ENCODE data around the gene TMEM258.

The TMEM258 gene

GRCh38 chr11:61792310-61793082, at the start of gene TMEM258, which contains the start of gene FEN1:
TSS of gene TMEM258 (minus strand) at chr11:61792599. CDS start at chr11:61792558, 41 bp downstream.
TSS of gene FEN1 (plus strand) at chr11:61792911. CDS start at chr11:61795362, 2,451 bp downstream.
- H3K27ac ChIP-seq = peak within 1 kb of the TSS; percentile 89
- DNase-seq (ENCODE audit: low read depth, low spot score) = peak; percentile 83

- no peak for DNase-seq (ENCODE audit: low read depth, low spot score)
- H3K27ac ChIP-seq = no peak overlapping the region
These were observed 49.5 kb upstream of the TMEM258 start for GRCh38 chr11:61841636-61842527.

- DNase-seq (ENCODE audit: low read depth, low spot score) = no peak
- no peak overlapping the region for H3K27ac ChIP-seq
These were observed 48.0 kb upstream of the TMEM258 start for GRCh38 chr11:61840371-61840770.

GRCh38 chr11:61839742-61840141, 47.3 kb upstream of the TMEM258 start:
- no peak overlapping the region for H3K27ac ChIP-seq
- no peak for DNase-seq (ENCODE audit: low read depth, low spot score)

- H3K27ac ChIP-seq = no peak overlapping the region
- no peak for DNase-seq (ENCODE audit: low read depth, low spot score)
These were observed 46.5 kb upstream of the TMEM258 start for GRCh38 chr11:61838921-61839320.

GRCh38 chr11:61838501-61838900, 46.1 kb upstream of the TMEM258 start:
- no peak overlapping the region for H3K27ac ChIP-seq
- no peak for DNase-seq (ENCODE audit: low read depth, low spot score)

- no peak overlapping the region for H3K27ac ChIP-seq
- no peak for DNase-seq (ENCODE audit: low read depth, low spot score)
These were observed 45.1 kb upstream of the TMEM258 start for GRCh38 chr11:61837411-61838005.

- no peak for DNase-seq (ENCODE audit: low read depth, low spot score)
- no peak overlapping the region for H3K27ac ChIP-seq
These were observed 43.8 kb upstream of the TMEM258 start for GRCh38 chr11:61836193-61836592.

- no peak overlapping the region for H3K27ac ChIP-seq
- DNase-seq (ENCODE audit: low read depth, low spot score) = no peak
These were observed 42.1 kb upstream of the TMEM258 start for GRCh38 chr11:61834278-61835048.

- no peak for DNase-seq (ENCODE audit: low read depth, low spot score)
- no peak overlapping the region for H3K27ac ChIP-seq
These were observed 41.5 kb upstream of the TMEM258 start for GRCh38 chr11:61833926-61834277.

- DNase-seq (ENCODE audit: low read depth, low spot score) = no peak
- H3K27ac ChIP-seq = no peak overlapping the region
These were observed 41.1 kb upstream of the TMEM258 start for GRCh38 chr11:61833471-61833870.

GRCh38 chr11:61832754-61833153, 40.4 kb upstream of the TMEM258 start:
- no peak overlapping the region for H3K27ac ChIP-seq
- DNase-seq (ENCODE audit: low read depth, low spot score) = no peak

GRCh38 chr11:61832207-61832606, 39.8 kb upstream of the TMEM258 start:
- H3K27ac ChIP-seq = no peak overlapping the region
- no peak for DNase-seq (ENCODE audit: low read depth, low spot score)

GRCh38 chr11:61830237-61831105, 38.1 kb upstream of the TMEM258 start:
- DNase-seq (ENCODE audit: low read depth, low spot score) = no peak
- H3K27ac ChIP-seq = no peak overlapping the region

- H3K27ac ChIP-seq = no peak overlapping the region
- DNase-seq (ENCODE audit: low read depth, low spot score) = no peak
These were observed 37.4 kb upstream of the TMEM258 start for GRCh38 chr11:61829806-61830205.

GRCh38 chr11:61828629-61829407, 36.4 kb upstream of the TMEM258 start:
- DNase-seq (ENCODE audit: low read depth, low spot score) = no peak
- peak overlapping the region; percentile 31 for H3K27ac ChIP-seq

GRCh38 chr11:61828379-61828628, 35.9 kb upstream of the TMEM258 start:
- no peak for DNase-seq (ENCODE audit: low read depth, low spot score)
- H3K27ac ChIP-seq = peak overlapping the region; percentile 31

GRCh38 chr11:61827571-61828378, 35.4 kb upstream of the TMEM258 start, which contains the start of gene FADS2:
TSS of gene FADS2 (plus strand) at chr11:61828300. CDS start at chr11:61828391, 91 bp downstream.
- peak within 1 kb of the TSS; percentile 31 for H3K27ac ChIP-seq
- DNase-seq (ENCODE audit: low read depth, low spot score) = peak; percentile 31
